ENCODE measurements around the gene PLD4.

PLD4 gene

GRCh38 chr14:104941508-104942365 is 17.1 kb downstream of the PLD4 start:
- TF ChIP-seq FOXP2 (optimal IDR thresholded peaks at IDR 0.05; ENCODE audit: borderline replicate concordance, extremely low read depth, extremely low read length, insufficient read depth), result no peak

DNA sequence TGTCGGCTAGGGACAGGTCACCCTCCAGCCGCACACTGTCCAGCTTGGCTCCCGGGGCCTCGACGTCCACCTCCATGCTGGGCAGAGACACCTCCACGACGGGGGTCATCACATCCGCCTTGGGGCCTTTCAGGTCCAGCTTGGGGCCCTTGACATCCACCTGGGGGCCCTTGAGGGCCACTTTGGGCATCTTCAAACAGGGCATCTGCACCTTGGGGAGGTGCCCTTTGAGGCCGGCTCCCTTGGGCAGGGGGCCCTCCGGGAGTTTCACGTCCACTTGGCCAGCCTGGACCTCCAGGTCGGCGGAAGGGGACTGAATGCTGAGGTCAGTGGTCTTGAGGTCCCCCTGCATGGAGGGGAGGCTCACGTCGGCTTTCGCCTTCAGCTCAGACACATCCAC is 17.9 kb downstream of the PLD4 start:
- TF ChIP-seq FOXP2 (optimal IDR thresholded peaks at IDR 0.05; ENCODE audit: borderline replicate concordance, extremely low read depth, extremely low read length, insufficient read depth) (no peak), POLR2AphosphoS5 (IDR thresholded peaks at IDR 0.05; ENCODE audit: low read depth, low read length) (no peak), TAF1 (IDR thresholded peaks at IDR 0.05; ENCODE audit: borderline replicate concordance, insufficient read depth, low read length) (no peak), SIN3A (IDR thresholded peaks at IDR 0.05; ENCODE audit: borderline replicate concordance, insufficient read depth, low read length) (no peak), REST (IDR thresholded peaks at IDR 0.05; ENCODE audit: insufficient read depth in 1 of 2, low read depth in 2 of 2, low read length in 2 of 2) (no peak)

- no peak for TF ChIP-seq SIN3A (IDR thresholded peaks at IDR 0.05; ENCODE audit: borderline replicate concordance, insufficient read depth, low read length)
- TF ChIP-seq TAF1 (IDR thresholded peaks at IDR 0.05; ENCODE audit: borderline replicate concordance, insufficient read depth, low read length), result no peak
- TF ChIP-seq REST (IDR thresholded peaks at IDR 0.05; ENCODE audit: insufficient read depth in 1 of 2, low read depth in 2 of 2, low read length in 2 of 2), result no peak
- no peak for TF ChIP-seq FOXP2 (optimal IDR thresholded peaks at IDR 0.05; ENCODE audit: borderline replicate concordance, extremely low read depth, extremely low read length, insufficient read depth)
Measured at GRCh38 chr14:104948736-104949031, 24.0 kb downstream of the PLD4 start.

DNA sequence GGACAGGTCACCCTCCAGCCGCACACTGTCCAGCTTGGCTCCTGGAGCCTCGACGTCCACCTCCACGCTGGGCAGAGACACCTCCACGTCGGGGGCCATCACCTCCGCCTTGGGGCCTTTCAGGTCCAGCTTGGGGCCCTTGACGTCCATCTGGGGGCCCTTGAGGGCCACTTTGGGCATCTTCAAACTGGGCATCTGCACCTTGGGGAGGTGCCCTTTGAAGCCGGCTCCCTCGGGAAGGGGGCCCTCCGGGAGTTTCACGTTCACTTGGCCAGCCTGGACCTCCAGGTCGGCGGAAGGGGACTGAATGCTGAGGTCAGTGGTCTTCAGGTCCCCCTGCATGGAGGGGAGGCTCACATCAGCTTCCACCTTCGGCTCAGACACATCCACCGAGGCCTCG is 25.3 kb downstream of the PLD4 start:
- TF ChIP-seq TAF1 (IDR thresholded peaks at IDR 0.05; ENCODE audit: borderline replicate concordance, insufficient read depth, low read length) (no peak), SIN3A (IDR thresholded peaks at IDR 0.05; ENCODE audit: borderline replicate concordance, insufficient read depth, low read length) (no peak), REST (IDR thresholded peaks at IDR 0.05; ENCODE audit: insufficient read depth in 1 of 2, low read depth in 2 of 2, low read length in 2 of 2) (no peak), POLR2AphosphoS5 (IDR thresholded peaks at IDR 0.05; ENCODE audit: low read depth, low read length) (no peak), FOXP2 (optimal IDR thresholded peaks at IDR 0.05; ENCODE audit: borderline replicate concordance, extremely low read depth, extremely low read length, insufficient read depth) (no peak)

GRCh38 chr14:104953097-104953496 is 28.4 kb downstream of the PLD4 start:
- TF ChIP-seq SIN3A (IDR thresholded peaks at IDR 0.05; ENCODE audit: borderline replicate concordance, insufficient read depth, low read length) (no peak), REST (IDR thresholded peaks at IDR 0.05; ENCODE audit: insufficient read depth in 1 of 2, low read depth in 2 of 2, low read length in 2 of 2) (no peak), FOXP2 (optimal IDR thresholded peaks at IDR 0.05; ENCODE audit: borderline replicate concordance, extremely low read depth, extremely low read length, insufficient read depth) (no peak), POLR2AphosphoS5 (IDR thresholded peaks at IDR 0.05; ENCODE audit: low read depth, low read length) (no peak), TAF1 (IDR thresholded peaks at IDR 0.05; ENCODE audit: borderline replicate concordance, insufficient read depth, low read length) (no peak)
